ENCODE data around the gene PICK1.
A peak's percentile ranks its signal among the peaks of the same experiment; 100 is the strongest.

Gene PICK1

DNA sequence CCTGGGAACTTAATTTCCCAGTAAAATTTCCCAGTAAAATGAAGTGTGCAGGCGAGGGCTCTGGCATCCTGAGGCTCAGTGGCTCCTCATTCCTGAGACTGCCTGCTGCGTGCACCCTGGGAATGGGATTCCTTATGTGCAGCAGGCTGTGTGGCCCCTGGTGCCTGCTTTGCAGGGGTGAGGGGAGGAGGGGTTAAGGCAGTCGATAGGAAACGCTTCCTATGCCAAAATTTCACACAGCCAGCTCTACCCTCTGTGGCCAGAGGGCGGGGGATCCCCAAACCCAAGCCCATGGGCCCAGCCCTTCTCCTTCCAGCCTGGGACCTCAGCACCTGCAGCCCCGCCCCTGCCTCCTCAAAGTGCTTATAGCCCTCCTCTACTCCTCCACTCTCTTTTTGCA, 65.4 kb downstream of the PICK1 start:
- Histone ChIP-seq H3K36me3 (peaks cover 1% of the 10 kb centered on the region; the same call in 1 of the 2 replicates), H3K27me3 (ENCODE audit: insufficient read depth, low read depth, severe bottlenecking) (no peaks in the 10 kb centered on the region), H3K4me3 (ENCODE audit: low read depth, low read length) (no peak overlapping the region), H3K27ac (no peak overlapping the region), H3K9me3 (ENCODE audit: severe bottlenecking) (no peaks in the 10 kb centered on the region)
- TF ChIP-seq, protein P1, sequence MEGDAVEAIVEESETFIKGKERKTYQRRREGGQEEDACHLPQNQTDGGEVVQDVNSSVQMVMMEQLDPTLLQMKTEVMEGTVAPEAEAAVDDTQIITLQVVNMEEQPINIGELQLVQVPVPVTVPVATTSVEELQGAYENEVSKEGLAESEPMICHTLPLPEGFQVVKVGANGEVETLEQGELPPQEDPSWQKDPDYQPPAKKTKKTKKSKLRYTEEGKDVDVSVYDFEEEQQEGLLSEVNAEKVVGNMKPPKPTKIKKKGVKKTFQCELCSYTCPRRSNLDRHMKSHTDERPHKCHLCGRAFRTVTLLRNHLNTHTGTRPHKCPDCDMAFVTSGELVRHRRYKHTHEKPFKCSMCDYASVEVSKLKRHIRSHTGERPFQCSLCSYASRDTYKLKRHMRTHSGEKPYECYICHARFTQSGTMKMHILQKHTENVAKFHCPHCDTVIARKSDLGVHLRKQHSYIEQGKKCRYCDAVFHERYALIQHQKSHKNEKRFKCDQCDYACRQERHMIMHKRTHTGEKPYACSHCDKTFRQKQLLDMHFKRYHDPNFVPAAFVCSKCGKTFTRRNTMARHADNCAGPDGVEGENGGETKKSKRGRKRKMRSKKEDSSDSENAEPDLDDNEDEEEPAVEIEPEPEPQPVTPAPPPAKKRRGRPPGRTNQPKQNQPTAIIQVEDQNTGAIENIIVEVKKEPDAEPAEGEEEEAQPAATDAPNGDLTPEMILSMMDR (IDR thresholded peaks at IDR 0.05; ENCODE audit: low read depth, low read length): no peak
- no peak for DNase-seq

DNA sequence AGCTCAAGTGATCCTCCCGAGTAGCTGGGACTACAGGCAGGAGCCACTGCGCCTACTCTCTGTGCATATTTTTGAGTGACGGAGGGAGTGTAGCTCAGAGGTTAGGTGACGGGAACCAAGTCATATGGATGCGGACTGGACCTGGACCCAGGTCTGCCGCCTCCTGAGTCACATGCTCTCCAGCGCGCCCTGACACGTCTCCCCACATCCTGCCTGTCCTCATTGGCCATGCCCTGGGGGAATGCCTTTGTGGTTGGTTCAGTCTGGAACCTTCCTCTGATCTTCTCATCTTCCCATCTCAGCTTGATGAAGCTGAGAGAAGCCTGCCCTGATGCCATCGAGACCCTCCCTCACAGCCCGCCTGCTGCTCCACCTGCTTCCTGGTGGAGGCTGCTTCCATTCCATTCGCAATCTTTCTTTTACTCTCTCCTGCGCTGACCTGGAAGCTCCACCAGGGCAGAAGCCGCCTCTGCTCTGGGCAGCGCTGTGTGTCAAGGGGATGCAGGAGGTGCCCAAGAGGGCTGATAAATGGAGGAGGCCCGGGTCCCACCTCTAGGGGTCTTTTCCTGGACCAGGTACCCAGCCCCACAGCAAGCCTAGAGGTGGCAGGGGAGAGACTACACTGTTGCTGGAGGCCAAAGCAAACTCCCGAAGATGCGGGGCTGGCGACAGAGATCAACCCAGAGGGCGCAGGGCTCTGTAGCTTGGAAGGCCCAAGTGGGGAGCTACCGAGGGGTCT, 67.2 kb downstream of the PICK1 start:
- H3K27me3 ChIP-seq (ENCODE audit: insufficient read depth, low read depth, severe bottlenecking): no peaks in the 10 kb centered on the region
- peak; percentile 29 for DNase-seq
- no peak overlapping the region for H3K27ac ChIP-seq
- no peaks in the 10 kb centered on the region for H3K9me3 ChIP-seq (ENCODE audit: severe bottlenecking)
- TF ChIP-seq, protein P1 (IDR thresholded peaks at IDR 0.05; ENCODE audit: low read depth, low read length): 0 out of 2 replicates have a peak, but pooled peaks have one; percentile 10
- H3K36me3 ChIP-seq: peaks cover 7% of the 10 kb centered on the region; the same call in 1 of the 2 replicates
- no peak overlapping the region for H3K4me3 ChIP-seq (ENCODE audit: low read depth, low read length)

DNA sequence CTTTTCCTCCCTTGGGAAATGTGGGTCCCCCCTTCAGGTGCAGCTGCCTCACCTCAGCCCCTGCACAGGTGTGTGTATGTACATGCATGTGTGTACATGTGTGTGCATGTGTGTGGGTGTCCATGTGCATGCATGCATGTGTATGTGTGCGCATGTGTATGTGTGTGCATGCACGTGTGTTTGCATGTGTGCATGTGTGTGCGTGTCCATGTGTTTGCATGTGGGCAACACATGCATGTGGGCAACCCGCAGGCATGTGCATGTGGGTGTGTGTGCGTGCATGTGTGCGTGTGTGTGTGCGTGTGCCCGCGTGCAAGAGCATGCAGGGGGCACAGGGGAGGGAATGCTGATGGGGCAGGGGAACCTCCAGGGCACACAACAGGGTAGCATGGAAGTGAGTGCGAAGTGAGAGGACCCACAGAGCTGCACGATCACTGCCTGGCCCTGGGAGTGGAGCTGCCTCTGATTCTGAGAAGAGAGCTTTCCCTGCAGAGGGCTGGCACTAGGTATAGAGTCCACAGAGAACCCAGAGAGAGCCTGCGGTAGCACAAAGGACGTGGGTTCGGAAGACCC, 67.9 kb downstream of the PICK1 start:
- TF ChIP-seq, protein P1 (IDR thresholded peaks at IDR 0.05; ENCODE audit: low read depth, low read length): no peak

More for the DNA sequence above, 67.9 kb downstream of the PICK1 start:
- Histone ChIP-seq H3K27ac (no peak overlapping the region), H3K36me3 (peaks cover 7% of the 10 kb centered on the region; the same call in 1 of the 2 replicates), H3K27me3 (ENCODE audit: insufficient read depth, low read depth, severe bottlenecking) (no peaks in the 10 kb centered on the region), H3K9me3 (ENCODE audit: severe bottlenecking) (no peaks in the 10 kb centered on the region), H3K4me3 (ENCODE audit: low read depth, low read length) (no peak overlapping the region)
- DNase-seq: no peak

Measured in WERI-Rb-1 (cell line).